ENCODE results near the gene AGBL1. TPM values are rescaled to one million over a fixed set of nuclear protein-coding genes. Genes with fewer than 3 reads are reported as not detected.

AGBL1 gene
- total RNA-seq, 4 donors from 2014 or later = 0.32 to 0.40 TPM; not detected in 2

GRCh38 chr15:87031540-87032230, 952.0 kb downstream of the AGBL1 start:
- no peaks in the 10 kb centered on the region for H3K27me3 ChIP-seq
- H3K9me3 ChIP-seq = no peaks in the 10 kb centered on the region
- H3K4me1 ChIP-seq = no peaks in the 10 kb centered on the region
- in situ Hi-C loops (cut with MboI; ENCODE audit: low pct_ligation_motif_present in 1 of 4, low pct_unique_long_range_greater_than_20kb in 1 of 4, low sequenced_read_pairs in 3 of 4) = no loop called here
- WGBS, 2 donors (ENCODE audit: low coverage in 1 of 2) = 72 to 77% methylated on average over 6 of the region's 6 CpGs
- TF ChIP-seq CTCF (IDR thresholded peaks at IDR 0.05) (no peak), EP300 (IDR thresholded peaks at IDR 0.05; ENCODE audit: low read depth) (no peak), POLR2A (IDR thresholded peaks at IDR 0.05) (no peak), POLR2AphosphoS5 (IDR thresholded peaks at IDR 0.05) (no peak)
- H3K36me3 ChIP-seq = no peaks in the 10 kb centered on the region
- no peak for DNase-seq
- no peak overlapping the region for H3K4me3 ChIP-seq
- H3K27ac ChIP-seq = no peak overlapping the region
- intact Hi-C loops (cut with DNase I; ENCODE audit: low total_unique reads) = no loop called here

- Histone ChIP-seq H3K4me3 (no peak overlapping the region), H3K4me1 (no peaks in the 10 kb centered on the region), H3K27ac (no peak overlapping the region), H3K27me3 (no peaks in the 10 kb centered on the region), H3K9me3 (no peaks in the 10 kb centered on the region), H3K36me3 (no peaks in the 10 kb centered on the region)
- intact Hi-C loops (cut with DNase I; ENCODE audit: low total_unique reads) = no loop called here
- WGBS, 2 donors (ENCODE audit: low coverage in 1 of 2) = 77 to 78% methylated on average over 6 of the region's 6 CpGs
- in situ Hi-C loops (cut with MboI; ENCODE audit: low pct_ligation_motif_present in 1 of 4, low pct_unique_long_range_greater_than_20kb in 1 of 4, low sequenced_read_pairs in 3 of 4) = no loop called here
- no peak for DNase-seq
- TF ChIP-seq POLR2AphosphoS5 (IDR thresholded peaks at IDR 0.05) = no peak
- no peak for TF ChIP-seq POLR2A (IDR thresholded peaks at IDR 0.05)
- TF ChIP-seq EP300 (IDR thresholded peaks at IDR 0.05; ENCODE audit: low read depth) = no peak
- TF ChIP-seq CTCF (IDR thresholded peaks at IDR 0.05) = no peak
Observed at GRCh38 chr15:87032295-87032694, 952.6 kb downstream of the AGBL1 start.

GRCh38 chr15:87033056-87033455, 953.4 kb downstream of the AGBL1 start:
- H3K9me3 ChIP-seq = no peaks in the 10 kb centered on the region
- in situ Hi-C loops (cut with MboI; ENCODE audit: low pct_ligation_motif_present in 1 of 4, low pct_unique_long_range_greater_than_20kb in 1 of 4, low sequenced_read_pairs in 3 of 4) = no loop called here
- no peaks in the 10 kb centered on the region for H3K36me3 ChIP-seq
- no peaks in the 10 kb centered on the region for H3K27me3 ChIP-seq
- H3K27ac ChIP-seq = no peak overlapping the region
- H3K4me3 ChIP-seq = no peak overlapping the region
- TF ChIP-seq CTCF (IDR thresholded peaks at IDR 0.05) = no peak
- no peak for TF ChIP-seq POLR2A (IDR thresholded peaks at IDR 0.05)
- no peak for TF ChIP-seq POLR2AphosphoS5 (IDR thresholded peaks at IDR 0.05)
- TF ChIP-seq EP300 (IDR thresholded peaks at IDR 0.05; ENCODE audit: low read depth) = no peak
- 58 to 65% methylated on average over 2 of the region's 2 CpGs for WGBS, 2 donors (ENCODE audit: low coverage in 1 of 2)
- no peak for DNase-seq
- no peaks in the 10 kb centered on the region for H3K4me1 ChIP-seq
- intact Hi-C loops (cut with DNase I; ENCODE audit: low total_unique reads) = no loop called here

GRCh38 chr15:87034886-87035285, 955.2 kb downstream of the AGBL1 start:
- H3K4me1 ChIP-seq = no peaks in the 10 kb centered on the region
- no peaks in the 10 kb centered on the region for H3K27me3 ChIP-seq
- no peak overlapping the region for H3K4me3 ChIP-seq
- in situ Hi-C loops (cut with MboI; ENCODE audit: low pct_ligation_motif_present in 1 of 4, low pct_unique_long_range_greater_than_20kb in 1 of 4, low sequenced_read_pairs in 3 of 4) = no loop called here
- DNase-seq = no peak
- no peaks in the 10 kb centered on the region for H3K9me3 ChIP-seq
- H3K27ac ChIP-seq = no peak overlapping the region
- intact Hi-C loops (cut with DNase I; ENCODE audit: low total_unique reads) = no loop called here
- 92 to 96% methylated on average over 16 of the region's 16 CpGs for WGBS, 2 donors (ENCODE audit: low coverage in 1 of 2)
- H3K36me3 ChIP-seq = no peaks in the 10 kb centered on the region
- TF ChIP-seq EP300 (IDR thresholded peaks at IDR 0.05; ENCODE audit: low read depth) (no peak), POLR2A (IDR thresholded peaks at IDR 0.05) (no peak), CTCF (IDR thresholded peaks at IDR 0.05) (no peak), POLR2AphosphoS5 (IDR thresholded peaks at IDR 0.05) (no peak)

All from transverse colon (tissue), 4 donors.